GM12872 (cell line): ENCODE measurements around the gene TP53.

Source experiments
- CTCF ChIP-seq: IDR thresholded peaks from 3 replicates; pipeline ENCODE4 v1.5.1; 2011; ENCODE audit warnings: low read depth, mild to moderate bottlenecking, low read length, moderate library complexity; ENCODE audit not compliant: insufficient read depth

The TP53 gene

GRCh38 chr17:7705269-7706255 is 18.3 kb upstream of the TP53 start:
- no peak for TF ChIP-seq CTCF

GRCh38 chr17:7704601-7705268 is 17.4 kb upstream of the TP53 start, which contains the start of gene EFNB3:
EFNB3 (plus strand) TSS chr17:7705202; CDS start chr17:7705599, 397 bp downstream.
- no peak for TF ChIP-seq CTCF

- no peak for TF ChIP-seq CTCF
Measured at GRCh38 chr17:7703584-7704479, 16.5 kb upstream of the TP53 start.

- no peak for TF ChIP-seq CTCF
Measured at GRCh38 chr17:7702776-7703175, 15.5 kb upstream of the TP53 start.

GRCh38 chr17:7701681-7702080 is 14.4 kb upstream of the TP53 start:
- no peak for TF ChIP-seq CTCF

DNA sequence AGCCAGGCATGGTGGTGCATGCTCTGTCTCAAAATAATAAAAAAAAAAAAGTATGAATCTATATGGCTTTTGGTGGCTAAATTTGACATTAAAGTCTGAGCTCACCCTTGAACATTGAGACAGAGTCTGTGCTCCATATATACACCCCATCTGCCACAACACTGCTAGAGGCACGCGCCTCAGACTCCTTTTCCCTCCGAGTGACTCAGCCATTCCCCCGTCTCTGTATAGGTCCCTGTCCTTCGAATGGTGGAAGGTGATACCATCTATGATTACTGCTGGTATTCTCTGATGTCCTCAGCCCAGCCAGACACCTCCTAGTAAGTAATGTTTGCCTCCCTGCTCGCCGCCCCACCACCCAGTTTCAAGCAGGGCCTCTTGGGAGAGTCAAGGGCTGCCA is 13.2 kb upstream of the TP53 start:
- no peak for TF ChIP-seq CTCF
